ENCODE measurements around the gene OR2D3.
"Not testable (repeated sequence)": the region's sequence is repeated elsewhere in the genome, so short reads cannot be mapped to it uniquely, and the experiment has no call there.

The OR2D3 gene

GRCh38 chr11:6962141-6962540, 41.3 kb downstream of the OR2D3 start:
- Histone ChIP-seq H2BK15ac (ENCODE audit: low read depth, poor library complexity, severe bottlenecking) (no peak overlapping the region), H2BK12ac (ENCODE audit: low read length in 2 of 2) (no peak overlapping the region), H3K79me1 (replicated peaks; ENCODE audit: low read length, poor library complexity, severe bottlenecking) (no peaks in the 10 kb centered on the region), H3K4me1 (ENCODE audit: control insufficient read depth, insufficient read depth, low read depth, low read length) (no peaks in the 10 kb centered on the region), H3K18ac (ENCODE audit: low read depth in 1 of 2, low read length in 2 of 2) (no peak overlapping the region), H3K14ac (ENCODE audit: low read length in 2 of 2) (no peak overlapping the region), H2BK5ac (ENCODE audit: low read depth, low read length, poor library complexity, severe bottlenecking) (no peak overlapping the region), H3K4me3 (ENCODE audit: insufficient read depth in 1 of 2, low read depth in 1 of 2, low read length in 2 of 2) (no peak overlapping the region), H3K27ac (ENCODE audit: low read length, poor library complexity, severe bottlenecking) (no peak overlapping the region), H2AFZ (ENCODE audit: low read depth, low read length) (no peak overlapping the region), H4K8ac (ENCODE audit: low read length) (no peak overlapping the region), H3K4ac (ENCODE audit: low read depth in 1 of 2, low read length in 2 of 2) (no peak overlapping the region), H4K91ac (ENCODE audit: low read length) (no peak overlapping the region), H3K36me3 (ENCODE audit: control insufficient read depth in 1 of 2, insufficient read depth in 2 of 2, low read depth in 1 of 2, low read length in 2 of 2) (no peaks in the 10 kb centered on the region), H2BK120ac (ENCODE audit: low read depth, low read length) (no peak overlapping the region), H3K23ac (ENCODE audit: low read length in 2 of 2) (no peak overlapping the region), H3K4me2 (ENCODE audit: low read length, poor library complexity, severe bottlenecking) (no peak overlapping the region), H3K27me3 (ENCODE audit: control insufficient read depth in 1 of 2, insufficient read depth in 1 of 2, low read length in 2 of 2) (no peaks in the 10 kb centered on the region), H3K9me3 (ENCODE audit: control insufficient read depth, low read length) (no peaks in the 10 kb centered on the region), H3K9ac (ENCODE audit: low read length) (no peak overlapping the region), H2AK5ac (ENCODE audit: low read length, severe bottlenecking) (no peak overlapping the region)
- no peak for DNase-seq

GRCh38 chr11:6962673-6963072, 41.9 kb downstream of the OR2D3 start:
- H3K23ac ChIP-seq (ENCODE audit: low read length in 2 of 2) = no peak overlapping the region
- H4K91ac ChIP-seq (ENCODE audit: low read length) = no peak overlapping the region
- H3K9me3 ChIP-seq (ENCODE audit: control insufficient read depth, low read length) = no peaks in the 10 kb centered on the region
- no peak for DNase-seq
- H2BK120ac ChIP-seq (ENCODE audit: low read depth, low read length) = no peak overlapping the region
- no peak overlapping the region for H3K18ac ChIP-seq (ENCODE audit: low read depth in 1 of 2, low read length in 2 of 2)
- H3K4ac ChIP-seq (ENCODE audit: low read depth in 1 of 2, low read length in 2 of 2) = no peak overlapping the region
- no peaks in the 10 kb centered on the region for H3K36me3 ChIP-seq (ENCODE audit: control insufficient read depth in 1 of 2, insufficient read depth in 2 of 2, low read depth in 1 of 2, low read length in 2 of 2)
- H3K4me2 ChIP-seq (ENCODE audit: low read length, poor library complexity, severe bottlenecking) = no peak overlapping the region
- H3K9ac ChIP-seq (ENCODE audit: low read length) = no peak overlapping the region
- WGBS = 100% methylated on average over 1 of the region's 1 CpG
- no peak overlapping the region for H2BK5ac ChIP-seq (ENCODE audit: low read depth, low read length, poor library complexity, severe bottlenecking)
- no peak overlapping the region for H3K4me3 ChIP-seq (ENCODE audit: insufficient read depth in 1 of 2, low read depth in 1 of 2, low read length in 2 of 2)
- no peak overlapping the region for H4K8ac ChIP-seq (ENCODE audit: low read length)
- H3K27me3 ChIP-seq (ENCODE audit: control insufficient read depth in 1 of 2, insufficient read depth in 1 of 2, low read length in 2 of 2) = no peaks in the 10 kb centered on the region
- no peak overlapping the region for H2BK12ac ChIP-seq (ENCODE audit: low read length in 2 of 2)
- no peak overlapping the region for H2BK15ac ChIP-seq (ENCODE audit: low read depth, poor library complexity, severe bottlenecking)
- H2AK5ac ChIP-seq (ENCODE audit: low read length, severe bottlenecking) = no peak overlapping the region
- H3K14ac ChIP-seq (ENCODE audit: low read length in 2 of 2) = no peak overlapping the region
- H3K79me1 ChIP-seq (replicated peaks; ENCODE audit: low read length, poor library complexity, severe bottlenecking) = no peaks in the 10 kb centered on the region
- no peak overlapping the region for H3K27ac ChIP-seq (ENCODE audit: low read length, poor library complexity, severe bottlenecking)
- H2AFZ ChIP-seq (ENCODE audit: low read depth, low read length) = no peak overlapping the region
- no peaks in the 10 kb centered on the region for H3K4me1 ChIP-seq (ENCODE audit: control insufficient read depth, insufficient read depth, low read depth, low read length)

- Histone ChIP-seq H2BK12ac (ENCODE audit: low read length in 2 of 2) (no peak overlapping the region), H3K4ac (ENCODE audit: low read depth in 1 of 2, low read length in 2 of 2) (no peak overlapping the region), H3K14ac (ENCODE audit: low read length in 2 of 2) (no peak overlapping the region), H3K4me1 (ENCODE audit: control insufficient read depth, insufficient read depth, low read depth, low read length) (no peaks in the 10 kb centered on the region), H2AFZ (ENCODE audit: low read depth, low read length) (no peak overlapping the region), H4K91ac (ENCODE audit: low read length) (no peak overlapping the region), H2BK15ac (ENCODE audit: low read depth, poor library complexity, severe bottlenecking) (no peak overlapping the region), H2BK120ac (ENCODE audit: low read depth, low read length) (no peak overlapping the region), H2AK5ac (ENCODE audit: low read length, severe bottlenecking) (no peak overlapping the region), H3K4me3 (ENCODE audit: insufficient read depth in 1 of 2, low read depth in 1 of 2, low read length in 2 of 2) (no peak overlapping the region), H3K27ac (ENCODE audit: low read length, poor library complexity, severe bottlenecking) (no peak overlapping the region), H3K27me3 (ENCODE audit: control insufficient read depth in 1 of 2, insufficient read depth in 1 of 2, low read length in 2 of 2) (no peaks in the 10 kb centered on the region), H4K8ac (ENCODE audit: low read length) (no peak overlapping the region), H3K79me1 (replicated peaks; ENCODE audit: low read length, poor library complexity, severe bottlenecking) (no peaks in the 10 kb centered on the region), H3K9ac (ENCODE audit: low read length) (peak overlapping the region; percentile 50), H3K36me3 (ENCODE audit: control insufficient read depth in 1 of 2, insufficient read depth in 2 of 2, low read depth in 1 of 2, low read length in 2 of 2) (no peaks in the 10 kb centered on the region), H3K4me2 (ENCODE audit: low read length, poor library complexity, severe bottlenecking) (no peak overlapping the region), H2BK5ac (ENCODE audit: low read depth, low read length, poor library complexity, severe bottlenecking) (no peak overlapping the region), H3K9me3 (ENCODE audit: control insufficient read depth, low read length) (no peaks in the 10 kb centered on the region), H3K23ac (ENCODE audit: low read length in 2 of 2) (no peak overlapping the region), H3K18ac (ENCODE audit: low read depth in 1 of 2, low read length in 2 of 2) (no peak overlapping the region)
- no CpG with 5 or more reads among the region's 1 CpG for WGBS
- DNase-seq = no peak
Observed at GRCh38 chr11:6968816-6969215, 48.0 kb downstream of the OR2D3 start.

GRCh38 chr11:6969854-6970253, 49.1 kb downstream of the OR2D3 start:
- H3K4me2 ChIP-seq (ENCODE audit: low read length, poor library complexity, severe bottlenecking); H3K9me3 ChIP-seq (ENCODE audit: control insufficient read depth, low read length); H2BK120ac ChIP-seq (ENCODE audit: low read depth, low read length); H3K18ac ChIP-seq (ENCODE audit: low read depth in 1 of 2, low read length in 2 of 2); H2BK12ac ChIP-seq (ENCODE audit: low read length in 2 of 2); H4K91ac ChIP-seq (ENCODE audit: low read length); H4K8ac ChIP-seq (ENCODE audit: low read length); DNase-seq; H3K9ac ChIP-seq (ENCODE audit: low read length); H2BK15ac ChIP-seq (ENCODE audit: low read depth, poor library complexity, severe bottlenecking); H2AFZ ChIP-seq (ENCODE audit: low read depth, low read length); H3K27me3 ChIP-seq (ENCODE audit: control insufficient read depth in 1 of 2, insufficient read depth in 1 of 2, low read length in 2 of 2); H3K4me3 ChIP-seq (ENCODE audit: insufficient read depth in 1 of 2, low read depth in 1 of 2, low read length in 2 of 2); H2AK5ac ChIP-seq (ENCODE audit: low read length, severe bottlenecking); H3K27ac ChIP-seq (ENCODE audit: low read length, poor library complexity, severe bottlenecking); H3K23ac ChIP-seq (ENCODE audit: low read length in 2 of 2); H3K79me1 ChIP-seq (replicated peaks; ENCODE audit: low read length, poor library complexity, severe bottlenecking); H3K4ac ChIP-seq (ENCODE audit: low read depth in 1 of 2, low read length in 2 of 2); H3K14ac ChIP-seq (ENCODE audit: low read length in 2 of 2); H3K4me1 ChIP-seq (ENCODE audit: control insufficient read depth, insufficient read depth, low read depth, low read length); H3K36me3 ChIP-seq (ENCODE audit: control insufficient read depth in 1 of 2, insufficient read depth in 2 of 2, low read depth in 1 of 2, low read length in 2 of 2); H2BK5ac ChIP-seq (ENCODE audit: low read depth, low read length, poor library complexity, severe bottlenecking): not testable (repeated sequence)
- WGBS = 91% methylated on average over 3 of the region's 4 CpGs

Data from mesenchymal stem cell (in vitro differentiated cells and primary cell).